ENCODE data around the gene TNF.
"Not testable (repeated sequence)": the region's sequence is repeated elsewhere in the genome, so short reads cannot be mapped to it uniquely, and the experiment has no call there.

TNF gene

DNA sequence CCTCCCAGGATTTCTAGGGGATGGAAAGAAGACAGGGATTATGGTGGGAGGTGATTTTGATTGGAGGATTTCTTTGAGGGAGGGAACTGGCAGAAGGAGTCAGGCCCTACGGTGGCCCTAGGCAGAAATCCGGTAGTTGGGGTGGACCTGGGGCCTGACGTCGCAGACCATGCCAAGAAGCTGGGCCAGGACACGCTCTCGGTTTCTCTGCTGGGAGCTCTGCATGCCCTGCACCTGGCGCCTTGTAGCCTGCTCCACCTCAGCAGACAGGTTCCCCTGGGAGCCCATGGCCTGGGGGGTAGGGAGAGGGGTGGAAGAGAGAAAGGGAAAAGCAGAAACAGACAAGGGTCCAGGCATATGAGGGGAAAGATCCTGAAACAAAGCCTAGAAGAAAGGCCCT is 30.1 kb upstream of the TNF start:
- DNase-seq, result no peak

DNA sequence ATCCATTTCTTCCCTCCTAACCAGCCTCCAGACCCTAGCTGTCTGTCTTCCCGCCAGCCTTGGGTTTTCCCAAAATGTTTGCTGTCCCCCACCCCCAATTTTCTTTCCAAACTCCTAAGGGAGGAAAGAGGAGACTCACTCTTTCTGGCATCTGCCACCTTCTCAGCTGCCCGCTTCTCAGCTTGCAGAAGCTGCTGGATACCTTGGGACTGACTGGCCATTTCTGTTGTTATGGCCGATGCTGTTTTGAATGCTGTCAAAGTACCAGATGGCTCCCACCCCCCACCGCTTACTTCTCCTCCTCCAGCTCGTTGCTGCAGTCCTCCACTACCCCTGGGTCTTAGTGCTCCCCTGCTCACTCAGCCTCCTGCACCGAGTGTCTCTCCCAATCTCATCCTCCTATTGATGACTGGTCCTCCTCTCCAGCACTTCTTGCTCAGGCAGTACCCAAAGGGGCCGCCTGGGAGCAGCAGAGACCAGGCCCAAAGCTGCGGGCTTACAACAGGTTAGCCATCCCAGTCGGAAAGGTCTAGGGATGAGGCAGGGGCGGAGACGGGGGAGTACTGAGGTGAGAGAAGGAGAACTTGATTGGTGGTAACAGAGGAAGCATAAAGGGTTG is 28.9 kb upstream of the TNF start, which contains the start of gene ATP6V1G2:
Gene ATP6V1G2 (minus strand): TSS at position 270 of the 619 bp plus-strand sequence. CDS start 49 bp downstream, at position 221.
- no peak for DNase-seq

DNA sequence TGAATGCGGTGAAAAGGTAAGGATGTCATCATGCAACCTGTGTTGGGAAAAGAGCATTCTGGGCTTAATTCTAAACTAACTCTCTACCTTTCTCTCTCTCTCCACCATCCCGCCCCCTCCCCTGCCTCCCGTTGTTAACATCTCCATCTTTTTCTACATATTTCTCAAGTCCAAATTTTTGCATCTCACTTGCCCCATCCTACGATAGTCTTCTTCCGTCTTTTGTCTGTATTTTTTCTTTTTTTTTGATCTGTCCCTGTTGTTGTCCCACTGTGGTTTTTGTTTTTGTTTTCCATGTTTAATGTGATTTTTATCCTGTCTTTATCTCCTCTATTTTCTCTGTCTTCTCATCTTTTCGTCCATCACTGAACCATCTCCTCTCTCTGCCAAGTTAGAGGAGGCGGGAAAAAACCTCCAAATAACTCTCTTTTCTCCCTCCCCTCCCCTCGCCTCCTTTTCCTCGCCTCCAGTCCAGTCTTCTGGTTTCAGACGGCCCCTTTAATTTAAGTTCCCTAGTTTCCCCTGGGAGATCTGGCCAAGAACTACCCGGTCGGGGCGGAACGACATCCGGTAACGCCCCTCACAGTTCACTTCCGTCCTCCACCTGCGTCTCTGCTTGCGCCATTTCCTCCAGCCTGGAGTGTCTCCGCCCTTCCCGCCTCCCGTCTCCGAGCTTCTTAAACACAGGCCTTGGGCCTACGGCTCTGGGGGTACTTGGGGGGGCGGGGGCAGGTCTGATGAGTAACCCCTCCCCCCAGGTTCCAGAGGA is 28.2 kb upstream of the TNF start, which contains the start of gene NFKBIL1:
Gene NFKBIL1 (plus strand): TSS at position 651 of the 769 bp plus-strand sequence. CDS start 87 bp downstream, at position 738.
- DNase-seq, result no peak

DNA sequence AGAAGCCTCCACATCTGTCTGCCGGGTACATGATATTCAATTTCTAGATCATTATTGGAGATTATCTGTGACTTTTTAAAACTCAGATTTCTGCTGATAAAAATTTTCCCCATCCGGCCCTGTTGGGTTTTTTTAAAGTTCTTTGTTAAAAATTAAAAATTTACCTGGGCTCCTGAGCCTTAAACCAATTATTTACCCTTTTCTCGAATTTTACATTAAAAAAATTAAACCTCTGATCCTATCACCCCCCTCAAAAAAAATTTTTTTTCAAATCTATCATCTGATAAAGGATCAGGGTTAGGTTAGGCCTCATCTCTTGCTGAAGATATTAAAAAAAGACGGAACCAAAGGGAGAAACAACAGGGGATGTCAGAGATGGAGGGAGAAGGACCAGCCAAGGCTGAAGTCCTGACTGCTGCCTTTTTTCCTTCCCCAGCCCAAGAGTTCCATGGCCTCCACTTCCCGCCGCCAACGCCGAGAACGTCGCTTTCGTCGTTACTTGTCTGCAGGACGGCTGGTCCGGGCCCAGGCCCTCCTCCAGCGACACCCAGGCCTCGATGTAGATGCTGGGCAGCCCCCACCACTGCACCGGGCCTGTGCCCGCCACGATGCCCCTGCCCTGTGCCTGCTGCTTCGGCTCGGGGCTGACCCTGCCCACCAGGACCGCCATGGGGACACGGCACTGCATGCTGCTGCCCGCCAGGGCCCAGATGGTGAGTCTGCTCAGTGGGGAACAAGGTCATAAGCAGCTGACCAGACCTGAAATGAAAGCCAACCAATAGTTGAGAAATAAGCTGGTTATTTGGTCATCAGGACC is 27.4 kb upstream of the TNF start:
- no peak for DNase-seq

DNA sequence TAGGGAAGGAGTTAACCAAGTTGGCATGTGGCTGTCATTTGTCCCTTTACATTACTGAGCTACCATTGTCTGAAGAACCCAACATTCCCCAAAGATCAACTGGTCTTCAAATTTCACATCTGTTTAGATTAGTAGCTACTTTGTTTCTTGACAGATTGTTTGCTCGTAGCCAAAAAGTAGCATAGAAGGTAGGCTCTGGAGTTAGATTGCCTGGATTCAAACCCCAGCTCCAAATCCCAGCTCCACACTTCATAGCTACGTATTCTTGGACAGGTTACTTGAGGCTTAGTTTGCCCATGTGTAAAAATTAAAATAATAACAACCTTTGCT is 26.9 kb upstream of the TNF start:
- DNase-seq, result no peak

DNA sequence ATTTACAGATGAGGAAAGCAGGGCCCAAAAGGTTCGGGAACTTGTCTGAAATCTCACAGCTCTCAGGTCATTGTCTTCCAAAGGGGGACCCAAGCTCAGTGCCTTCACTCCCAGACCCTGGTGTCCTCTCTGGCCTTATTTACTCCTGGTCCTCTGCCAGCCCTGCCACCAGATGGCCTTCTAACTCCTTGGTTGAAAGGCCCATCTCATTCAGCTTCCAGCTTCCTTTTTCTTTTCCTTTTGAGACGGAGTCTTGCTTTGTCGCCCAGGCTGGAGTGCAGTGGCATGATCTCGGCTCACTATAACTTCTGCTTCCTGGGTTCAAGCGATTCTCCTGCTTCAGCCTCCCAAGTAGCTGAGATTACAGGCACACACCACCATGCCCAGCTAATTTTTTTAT is 24.0 kb upstream of the TNF start:
- DNase-seq, result not testable (repeated sequence)

DNA sequence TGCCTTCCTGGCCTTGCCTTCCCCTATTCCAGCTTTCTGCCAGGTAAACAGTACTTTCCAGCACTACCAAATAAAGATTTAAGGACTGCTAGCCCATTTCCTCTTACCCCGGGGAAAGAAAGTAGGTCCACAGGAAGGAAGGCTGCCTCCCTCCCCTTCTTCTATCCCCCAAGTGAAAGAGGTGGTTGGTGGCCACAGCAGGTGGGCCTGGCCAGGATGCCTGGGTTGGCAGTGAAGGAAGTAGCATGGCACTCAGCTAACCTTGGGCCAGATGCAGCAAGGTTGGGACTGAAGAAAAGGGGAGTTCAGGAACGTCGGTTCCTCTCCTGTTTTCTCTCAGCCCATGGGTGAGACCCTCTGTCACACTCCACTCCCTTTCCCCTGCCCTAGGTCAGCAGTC is 19.1 kb upstream of the TNF start:
- DNase-seq, result no peak

DNA sequence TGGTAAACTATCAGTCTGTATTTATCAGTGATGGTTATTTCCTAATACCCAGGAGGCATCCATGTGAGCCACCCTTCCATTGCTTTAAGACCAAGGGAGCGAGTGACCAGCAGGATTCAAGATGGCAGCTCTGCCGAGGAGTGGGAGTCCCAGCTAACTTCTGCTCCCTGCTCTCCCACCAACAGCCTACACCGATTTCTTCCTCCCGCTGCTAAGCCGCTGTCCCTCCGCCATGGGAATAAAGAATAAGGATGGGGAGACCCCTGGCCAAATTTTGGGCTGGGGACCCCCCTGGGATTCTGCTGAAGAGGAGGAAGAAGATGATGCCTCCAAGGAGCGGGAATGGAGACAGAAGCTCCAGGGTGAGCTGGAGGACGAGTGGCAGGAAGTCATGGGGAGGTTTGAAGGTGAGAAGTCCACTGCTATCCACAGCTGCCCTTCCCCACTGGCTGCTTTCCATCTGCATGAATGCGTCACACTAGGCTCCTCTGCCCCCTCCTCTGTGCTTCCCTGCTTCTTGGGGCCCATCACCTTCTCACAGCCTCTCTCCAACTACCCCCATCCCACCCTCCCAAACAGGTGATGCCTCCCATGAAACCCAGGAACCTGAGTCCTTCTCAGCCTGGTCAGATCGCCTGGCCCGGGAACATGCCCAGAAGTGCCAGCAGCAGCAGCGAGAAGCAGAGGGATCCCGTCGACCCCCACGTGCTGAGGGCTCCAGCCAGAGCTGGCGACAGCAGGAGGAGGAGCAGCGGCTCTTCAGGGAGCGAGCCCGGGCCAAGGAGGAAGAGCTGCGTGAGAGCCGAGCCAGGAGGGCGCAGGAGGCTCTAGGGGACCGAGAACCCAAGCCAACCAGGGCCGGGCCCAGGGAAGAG is 17.7 kb upstream of the TNF start:
- DNase-seq, result no peak

DNA sequence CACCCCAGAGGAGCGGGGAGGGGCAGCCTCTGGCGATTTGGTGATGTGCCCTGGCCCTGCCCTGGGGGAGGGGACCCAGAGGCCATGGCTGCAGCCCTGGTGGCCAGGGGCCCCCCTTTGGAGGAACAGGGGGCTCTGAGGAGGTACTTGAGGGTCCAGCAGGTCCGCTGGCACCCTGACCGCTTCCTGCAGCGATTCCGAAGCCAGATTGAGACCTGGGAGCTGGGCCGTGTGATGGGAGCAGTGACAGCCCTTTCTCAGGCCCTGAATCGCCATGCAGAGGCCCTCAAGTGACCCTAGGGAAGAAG is 17.1 kb upstream of the TNF start:
- DNase-seq, result no peak

DNA sequence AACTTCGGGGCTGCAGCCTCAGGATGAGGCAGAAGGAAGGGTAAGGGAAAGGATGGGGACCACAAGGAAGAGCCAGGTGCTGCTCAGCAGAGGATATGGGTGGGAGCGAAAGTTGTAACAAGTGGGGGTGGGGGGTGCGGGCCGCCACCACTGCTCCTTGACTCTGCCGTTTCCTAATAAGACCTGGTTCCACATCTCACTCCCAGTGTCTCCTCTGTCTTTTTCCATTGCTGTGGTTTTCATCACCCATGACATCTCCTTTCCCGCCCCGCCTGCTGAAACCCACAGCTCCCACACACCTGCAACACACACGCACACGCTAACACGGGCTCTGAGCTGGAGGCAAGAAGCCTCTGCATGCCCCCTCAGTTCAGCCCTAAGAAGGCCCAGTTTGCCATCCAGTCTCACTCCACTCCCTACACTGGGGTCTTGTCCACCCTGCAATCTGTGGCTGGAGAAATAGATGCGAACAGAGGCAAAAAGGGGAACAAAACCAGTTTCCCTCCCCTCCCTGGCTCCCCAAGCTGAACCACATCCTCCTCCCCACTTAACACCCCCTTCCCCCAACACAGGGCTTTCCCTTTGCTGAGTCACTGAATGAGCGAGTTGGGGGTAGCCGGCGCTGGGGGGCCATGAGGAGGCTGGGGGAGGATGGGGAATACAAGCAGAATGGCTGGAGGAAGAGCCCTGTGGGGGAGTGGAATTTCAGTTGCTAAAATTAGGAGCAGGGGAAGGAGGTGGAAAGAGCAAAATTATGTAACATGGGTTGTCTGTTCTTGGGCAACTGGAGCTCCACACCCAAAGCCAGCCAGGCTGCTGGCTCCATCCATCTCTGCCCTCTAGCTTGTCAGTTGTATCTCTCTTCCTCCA is 16.5 kb upstream of the TNF start:
- no peak for DNase-seq

DNA sequence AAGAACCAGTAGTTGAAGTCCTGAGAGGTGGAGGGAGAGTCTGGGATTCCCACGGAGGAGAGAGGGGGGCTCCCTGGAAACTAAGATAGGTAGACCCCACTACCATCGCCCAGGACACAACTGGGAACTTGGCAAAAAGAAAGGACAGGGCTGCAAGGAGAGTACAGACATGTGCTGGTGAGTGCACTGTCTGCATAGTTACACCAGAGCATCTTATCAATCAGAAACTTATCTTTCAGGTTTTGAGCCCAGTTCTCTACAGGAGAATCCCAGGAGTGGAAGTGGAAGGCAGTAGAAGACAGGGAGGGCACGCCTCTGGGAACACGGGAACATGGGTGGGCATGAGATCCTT is 15.8 kb upstream of the TNF start:
- DNase-seq, result no peak

DNA sequence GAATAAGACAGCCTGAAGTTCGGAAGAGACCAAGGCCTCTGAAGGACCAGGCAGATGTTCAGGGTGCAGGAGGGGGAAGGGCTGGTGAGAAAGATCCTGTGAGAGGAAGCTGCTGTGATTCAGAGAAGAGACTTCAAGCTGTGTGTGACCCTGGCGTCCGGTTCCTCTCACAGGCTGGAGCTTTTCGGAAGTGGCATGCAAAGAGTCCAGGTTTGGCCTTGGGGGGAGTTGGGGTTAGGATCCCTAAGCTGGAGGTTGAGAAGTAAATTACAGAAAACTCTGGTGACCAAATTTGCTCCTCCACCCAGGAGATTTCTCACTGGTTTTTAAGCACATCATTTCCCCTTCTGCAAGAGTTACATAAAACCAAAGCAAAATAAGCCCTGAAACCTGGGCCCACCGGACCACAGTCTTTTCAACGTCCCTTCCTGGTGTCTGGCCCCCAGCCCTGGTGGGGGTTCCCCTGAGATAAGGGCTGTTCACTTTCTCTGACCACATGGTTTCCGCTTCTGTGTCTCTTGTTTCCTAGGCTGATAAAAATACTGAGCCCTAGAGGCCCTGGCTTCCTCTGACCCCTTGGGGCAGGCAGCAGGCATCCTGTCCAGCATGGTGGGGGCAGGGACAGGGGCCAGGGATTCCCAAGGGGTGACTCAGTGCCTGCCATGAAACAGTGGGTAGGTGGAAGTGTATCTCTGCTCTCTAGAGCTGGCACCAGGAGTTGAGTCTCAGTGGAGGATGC is 15.2 kb upstream of the TNF start:
- no peak for DNase-seq

DNA sequence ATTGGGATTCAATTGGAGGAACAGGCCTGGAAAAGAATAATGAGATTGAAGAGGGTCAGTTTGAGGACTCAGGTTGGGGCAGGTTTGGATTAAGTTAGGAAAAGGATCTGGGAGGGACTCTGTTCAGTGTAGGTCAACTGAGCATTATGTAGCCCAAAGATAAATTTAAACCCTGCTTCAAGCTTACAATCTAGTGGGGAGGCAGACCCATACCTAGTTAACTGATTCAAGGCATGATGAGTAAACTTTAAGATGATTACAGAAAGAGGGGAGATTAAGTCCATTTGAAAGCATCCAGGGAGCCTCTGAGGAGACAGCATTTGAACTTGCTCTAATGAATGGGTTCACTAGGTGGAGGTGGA is 14.7 kb upstream of the TNF start:
- no peak for DNase-seq

DNA sequence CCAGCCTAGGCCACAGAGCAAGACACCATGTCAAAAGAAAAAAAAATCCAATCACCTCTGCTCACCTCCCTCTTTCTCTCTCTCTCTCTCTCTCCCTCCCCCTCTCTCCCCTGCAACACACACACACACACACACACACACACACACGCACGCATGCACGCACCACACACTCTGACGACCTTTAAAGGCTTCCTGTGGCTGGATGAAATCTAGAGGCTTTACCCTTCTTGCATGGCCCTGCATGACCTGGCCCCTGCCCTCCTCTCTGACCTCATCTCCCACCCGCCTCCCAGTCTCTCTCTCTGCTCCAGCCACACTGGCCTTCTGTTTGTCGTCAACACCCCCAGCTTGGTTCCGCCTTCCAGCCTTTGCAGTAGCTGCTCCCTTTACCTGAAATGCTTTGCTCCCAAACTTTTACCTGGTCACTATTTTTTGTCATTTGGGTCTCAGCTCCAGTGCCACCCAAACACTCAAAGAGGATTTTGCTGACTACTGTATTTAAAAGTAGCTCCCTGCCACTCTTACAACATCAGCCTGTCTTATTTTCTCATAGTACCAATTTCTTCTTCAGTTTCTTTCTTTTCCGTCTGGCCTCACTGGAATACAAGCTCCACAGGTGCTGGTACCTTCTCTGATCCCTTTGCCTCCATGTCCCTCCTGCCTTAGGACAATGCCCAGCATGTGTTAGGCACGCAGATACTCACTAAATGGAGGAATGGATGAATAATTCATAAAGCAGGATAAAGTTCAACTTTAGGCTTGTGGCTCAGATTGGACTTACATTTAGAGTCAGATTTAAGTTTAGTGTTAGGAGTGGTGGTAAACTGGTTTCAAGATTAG is 7.6 kb upstream of the TNF start:
- DNase-seq, result no peak

DNA sequence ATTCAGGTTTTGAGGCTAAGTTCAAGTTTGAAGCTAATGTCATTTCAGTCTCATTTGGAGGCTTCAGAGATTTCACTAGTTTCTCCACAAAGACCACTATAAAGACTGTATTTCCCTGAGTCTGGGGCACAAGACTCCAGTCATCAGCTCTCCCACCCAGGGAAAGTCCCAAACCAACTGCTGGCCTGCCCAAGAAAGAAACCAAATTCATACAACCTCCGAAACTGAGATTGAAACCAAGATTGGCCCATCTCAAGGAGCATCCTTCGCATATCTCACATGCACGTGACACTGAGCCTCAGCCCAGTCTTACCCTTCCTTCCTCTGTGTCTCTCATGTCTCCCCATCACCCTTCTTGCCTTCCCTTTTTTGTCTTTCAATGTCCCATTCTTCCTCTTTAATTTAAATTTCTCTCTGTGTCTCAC is 6.8 kb upstream of the TNF start:
- DNase-seq, result no peak

DNA sequence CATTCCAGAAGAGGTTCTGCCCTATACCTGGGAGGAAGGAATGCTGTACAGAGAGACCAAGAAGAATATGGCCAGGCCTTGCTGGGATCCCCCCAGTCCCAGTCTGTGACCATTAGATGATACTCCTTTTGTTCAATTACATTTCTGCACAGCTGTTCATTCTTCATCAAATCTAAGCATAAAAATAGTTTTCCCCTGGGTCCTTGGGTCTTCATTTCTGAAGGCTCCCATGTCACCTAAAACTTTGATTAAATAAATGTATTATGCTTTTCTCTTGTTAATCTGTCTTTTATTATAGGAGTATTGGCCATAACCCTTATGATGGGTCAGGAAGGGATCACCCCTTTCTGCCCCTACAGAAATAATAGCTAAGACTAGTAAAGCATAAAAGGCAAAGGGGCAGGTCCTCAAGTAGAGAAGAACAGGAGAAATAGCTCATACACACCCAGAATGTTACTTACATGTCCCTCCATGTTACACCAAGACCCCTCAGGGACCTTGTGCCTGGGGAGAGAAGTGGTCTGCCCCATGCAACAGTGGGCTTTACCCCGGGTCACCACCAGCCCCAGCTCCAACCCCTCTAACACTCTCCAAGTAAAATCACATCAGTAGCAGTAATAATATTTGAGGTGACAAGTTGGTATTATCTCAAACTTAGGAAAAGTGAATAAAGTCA is 5.4 kb upstream of the TNF start:
- no peak for DNase-seq

DNA sequence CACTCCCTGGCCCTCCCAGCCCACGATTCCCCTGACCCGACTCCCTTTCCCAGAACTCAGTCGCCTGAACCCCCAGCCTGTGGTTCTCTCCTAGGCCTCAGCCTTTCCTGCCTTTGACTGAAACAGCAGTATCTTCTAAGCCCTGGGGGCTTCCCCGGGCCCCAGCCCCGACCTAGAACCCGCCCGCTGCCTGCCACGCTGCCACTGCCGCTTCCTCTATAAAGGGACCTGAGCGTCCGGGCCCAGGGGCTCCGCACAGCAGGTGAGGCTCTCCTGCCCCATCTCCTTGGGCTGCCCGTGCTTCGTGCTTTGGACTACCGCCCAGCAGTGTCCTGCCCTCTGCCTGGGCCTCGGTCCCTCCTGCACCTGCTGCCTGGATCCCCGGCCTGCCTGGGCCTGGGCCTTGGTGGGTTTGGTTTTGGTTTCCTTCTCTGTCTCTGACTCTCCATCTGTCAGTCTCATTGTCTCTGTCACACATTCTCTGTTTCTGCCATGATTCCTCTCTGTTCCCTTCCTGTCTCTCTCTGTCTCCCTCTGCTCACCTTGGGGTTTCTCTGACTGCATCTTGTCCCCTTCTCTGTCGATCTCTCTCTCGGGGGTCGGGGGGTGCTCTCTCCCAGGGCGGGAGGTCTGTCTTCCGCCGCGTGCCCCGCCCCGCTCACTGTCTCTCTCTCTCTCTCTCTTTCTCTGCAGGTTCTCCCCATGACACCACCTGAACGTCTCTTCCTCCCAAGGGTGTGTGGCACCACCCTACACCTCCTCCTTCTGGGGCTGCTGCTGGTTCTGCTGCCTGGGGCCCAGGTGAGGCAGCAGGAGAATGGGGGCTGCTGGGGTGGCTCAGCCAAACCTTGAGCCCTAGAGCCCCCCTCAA is 3.1 kb upstream of the TNF start, which contains the start of gene LTA:
Gene LTA (plus strand): TSS at position 249 of the 871 bp plus-strand sequence. CDS start 454 bp downstream, at position 703.
- no peak for DNase-seq

DNA sequence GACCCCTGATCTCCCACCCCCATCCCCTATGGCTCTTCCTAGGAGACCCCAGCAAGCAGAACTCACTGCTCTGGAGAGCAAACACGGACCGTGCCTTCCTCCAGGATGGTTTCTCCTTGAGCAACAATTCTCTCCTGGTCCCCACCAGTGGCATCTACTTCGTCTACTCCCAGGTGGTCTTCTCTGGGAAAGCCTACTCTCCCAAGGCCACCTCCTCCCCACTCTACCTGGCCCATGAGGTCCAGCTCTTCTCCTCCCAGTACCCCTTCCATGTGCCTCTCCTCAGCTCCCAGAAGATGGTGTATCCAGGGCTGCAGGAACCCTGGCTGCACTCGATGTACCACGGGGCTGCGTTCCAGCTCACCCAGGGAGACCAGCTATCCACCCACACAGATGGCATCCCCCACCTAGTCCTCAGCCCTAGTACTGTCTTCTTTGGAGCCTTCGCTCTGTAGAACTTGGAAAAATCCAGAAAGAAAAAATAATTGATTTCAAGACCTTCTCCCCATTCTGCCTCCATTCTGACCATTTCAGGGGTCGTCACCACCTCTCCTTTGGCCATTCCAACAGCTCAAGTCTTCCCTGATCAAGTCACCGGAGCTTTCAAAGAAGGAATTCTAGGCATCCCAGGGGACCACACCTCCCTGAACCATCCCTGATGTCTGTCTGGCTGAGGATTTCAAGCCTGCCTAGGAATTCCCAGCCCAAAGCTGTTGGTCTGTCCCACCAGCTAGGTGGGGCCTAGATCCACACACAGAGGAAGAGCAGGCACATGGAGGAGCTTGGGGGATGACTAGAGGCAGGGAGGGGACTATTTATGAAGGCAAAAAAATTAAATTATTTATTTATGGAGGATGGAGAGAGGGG is 1.9 kb upstream of the TNF start:
- DNase-seq, result no peak
